ENCODE data around the gene TMEM59.
A peak's percentile ranks its signal among the peaks of the same experiment; 100 is the strongest.

The TMEM59 gene

GRCh38 chr1:54086754-54087153, 33.8 kb upstream of the TMEM59 start:
- H3K4me1 ChIP-seq (ENCODE audit: insufficient read depth, low read length), result no peaks in the 10 kb centered on the region
- no peak overlapping the region for H3K27ac ChIP-seq (ENCODE audit: low read depth, low read length)
- peaks cover 4% of the 10 kb centered on the region for H3K36me3 ChIP-seq (ENCODE audit: insufficient read depth, low read length)
- no peaks in the 10 kb centered on the region for H3K27me3 ChIP-seq (ENCODE audit: control insufficient read depth in 1 of 2, insufficient read depth in 2 of 2, low read length in 2 of 2)
- H3K4me3 ChIP-seq (ENCODE audit: low read depth in 1 of 2, low read length in 2 of 2), result no peak overlapping the region
- no peak overlapping the region for H3K9ac ChIP-seq (ENCODE audit: low read length)
- H3K9me3 ChIP-seq (ENCODE audit: low read length), result no peaks in the 10 kb centered on the region

- Histone ChIP-seq H3K36me3 (ENCODE audit: insufficient read depth, low read length) (peaks cover 4% of the 10 kb centered on the region), H3K4me3 (ENCODE audit: low read depth in 1 of 2, low read length in 2 of 2) (no peak overlapping the region), H3K27me3 (ENCODE audit: control insufficient read depth in 1 of 2, insufficient read depth in 2 of 2, low read length in 2 of 2) (no peaks in the 10 kb centered on the region), H3K4me1 (ENCODE audit: insufficient read depth, low read length) (no peaks in the 10 kb centered on the region), H3K9me3 (ENCODE audit: low read length) (no peaks in the 10 kb centered on the region), H3K27ac (ENCODE audit: low read depth, low read length) (no peak overlapping the region), H3K9ac (ENCODE audit: low read length) (no peak overlapping the region)
These were observed 31.8 kb upstream of the TMEM59 start for GRCh38 chr1:54084794-54085193.

GRCh38 chr1:54081306-54082270, 28.6 kb upstream of the TMEM59 start:
- Histone ChIP-seq H3K4me3 (ENCODE audit: low read depth in 1 of 2, low read length in 2 of 2) (no peak overlapping the region), H3K9ac (ENCODE audit: low read length) (no peak overlapping the region), H3K27me3 (ENCODE audit: control insufficient read depth in 1 of 2, insufficient read depth in 2 of 2, low read length in 2 of 2) (no peaks in the 10 kb centered on the region), H3K9me3 (ENCODE audit: low read length) (no peaks in the 10 kb centered on the region), H3K4me1 (ENCODE audit: insufficient read depth, low read length) (no peaks in the 10 kb centered on the region), H3K36me3 (ENCODE audit: insufficient read depth, low read length) (no peaks in the 10 kb centered on the region), H3K27ac (ENCODE audit: low read depth, low read length) (no peak overlapping the region)

- Histone ChIP-seq H3K27me3 (ENCODE audit: control insufficient read depth in 1 of 2, insufficient read depth in 2 of 2, low read length in 2 of 2) (no peaks in the 10 kb centered on the region), H3K9me3 (ENCODE audit: low read length) (no peaks in the 10 kb centered on the region), H3K36me3 (ENCODE audit: insufficient read depth, low read length) (no peaks in the 10 kb centered on the region), H3K9ac (ENCODE audit: low read length) (no peak overlapping the region), H3K27ac (ENCODE audit: low read depth, low read length) (no peak overlapping the region), H3K4me3 (ENCODE audit: low read depth in 1 of 2, low read length in 2 of 2) (no peak overlapping the region), H3K4me1 (ENCODE audit: insufficient read depth, low read length) (no peaks in the 10 kb centered on the region)
These were observed 27.6 kb upstream of the TMEM59 start for GRCh38 chr1:54080598-54081049.

DNA sequence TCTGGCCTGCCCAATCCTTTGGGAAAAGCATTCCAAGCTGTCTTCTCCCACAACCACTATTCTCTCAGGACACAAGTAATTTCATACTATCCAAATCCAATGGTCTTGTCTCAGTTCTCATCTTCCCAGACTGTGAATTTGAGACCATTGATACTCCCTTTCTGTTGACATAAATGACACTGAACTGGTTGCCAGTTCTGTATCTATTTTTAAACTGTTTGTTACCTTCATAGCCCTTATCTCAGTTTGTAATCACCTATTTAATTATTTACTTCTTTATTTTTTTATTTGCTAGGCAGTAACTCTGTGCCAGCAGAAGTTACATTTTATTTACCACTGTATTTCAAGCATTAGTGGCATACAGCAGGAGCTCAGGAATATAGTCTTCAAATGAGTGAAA, 24.4 kb upstream of the TMEM59 start:
- Histone ChIP-seq H3K27ac (ENCODE audit: low read depth, low read length) (no peak overlapping the region), H3K4me3 (ENCODE audit: low read depth in 1 of 2, low read length in 2 of 2) (no peak overlapping the region), H3K4me1 (ENCODE audit: insufficient read depth, low read length) (no peaks in the 10 kb centered on the region), H3K36me3 (ENCODE audit: insufficient read depth, low read length) (no peaks in the 10 kb centered on the region), H3K27me3 (ENCODE audit: control insufficient read depth in 1 of 2, insufficient read depth in 2 of 2, low read length in 2 of 2) (no peaks in the 10 kb centered on the region), H3K9me3 (ENCODE audit: low read length) (no peaks in the 10 kb centered on the region), H3K9ac (ENCODE audit: low read length) (no peak overlapping the region)

- H3K36me3 ChIP-seq (ENCODE audit: insufficient read depth, low read length), result no peaks in the 10 kb centered on the region
- no peaks in the 10 kb centered on the region for H3K27me3 ChIP-seq (ENCODE audit: control insufficient read depth in 1 of 2, insufficient read depth in 2 of 2, low read length in 2 of 2)
- no peaks in the 10 kb centered on the region for H3K9me3 ChIP-seq (ENCODE audit: low read length)
- no peak overlapping the region for H3K4me3 ChIP-seq (ENCODE audit: low read depth in 1 of 2, low read length in 2 of 2)
- H3K27ac ChIP-seq (ENCODE audit: low read depth, low read length), result no peak overlapping the region
- no peak overlapping the region for H3K9ac ChIP-seq (ENCODE audit: low read length)
- H3K4me1 ChIP-seq (ENCODE audit: insufficient read depth, low read length), result no peaks in the 10 kb centered on the region
These were observed 17.3 kb upstream of the TMEM59 start for GRCh38 chr1:54070171-54070837.

DNA sequence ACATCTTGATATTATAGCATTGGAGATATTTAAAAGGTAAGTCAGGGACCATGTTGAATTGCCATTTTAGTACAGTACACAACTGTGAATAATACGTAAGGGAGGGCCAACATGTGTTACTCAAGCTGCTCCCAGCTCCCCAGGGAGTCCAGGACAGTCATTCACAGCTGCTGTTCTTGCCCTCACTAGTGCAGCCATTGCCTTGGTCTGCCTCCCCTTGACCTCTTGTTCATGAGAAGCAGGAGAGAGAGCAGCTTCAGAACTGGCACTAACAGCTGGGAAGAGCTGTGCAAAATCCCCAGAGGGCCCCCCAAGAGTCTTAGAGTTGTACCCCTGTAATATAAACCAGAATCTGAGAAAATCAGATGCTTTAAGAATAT, 16.8 kb upstream of the TMEM59 start:
- Histone ChIP-seq H3K9me3 (ENCODE audit: low read length) (no peaks in the 10 kb centered on the region), H3K27ac (ENCODE audit: low read depth, low read length) (no peak overlapping the region), H3K4me1 (ENCODE audit: insufficient read depth, low read length) (no peaks in the 10 kb centered on the region), H3K36me3 (ENCODE audit: insufficient read depth, low read length) (no peaks in the 10 kb centered on the region), H3K4me3 (ENCODE audit: low read depth in 1 of 2, low read length in 2 of 2) (no peak overlapping the region), H3K9ac (ENCODE audit: low read length) (no peak overlapping the region), H3K27me3 (ENCODE audit: control insufficient read depth in 1 of 2, insufficient read depth in 2 of 2, low read length in 2 of 2) (no peaks in the 10 kb centered on the region)

DNA sequence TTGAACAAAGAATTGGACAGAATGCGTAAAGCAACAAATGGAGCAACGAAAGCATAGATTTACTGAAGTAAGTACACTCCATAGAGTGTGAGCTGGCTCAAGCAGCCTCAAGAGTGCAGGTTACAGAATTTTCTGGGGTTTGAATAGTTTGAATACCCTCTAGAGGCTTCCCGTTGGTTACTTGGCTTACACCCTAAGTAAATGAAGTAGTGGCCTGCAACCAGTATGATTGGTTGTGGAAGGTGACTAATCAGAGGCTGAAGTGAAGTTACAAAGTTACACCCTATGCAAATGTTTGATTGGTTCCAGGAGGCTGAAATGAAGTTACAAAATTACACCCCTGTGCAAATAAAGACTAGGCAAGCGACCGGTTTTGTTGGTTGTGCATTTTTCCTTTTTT, 11.3 kb upstream of the TMEM59 start:
- Histone ChIP-seq H3K36me3 (ENCODE audit: insufficient read depth, low read length) (no peaks in the 10 kb centered on the region), H3K27ac (ENCODE audit: low read depth, low read length) (no peak overlapping the region), H3K9ac (ENCODE audit: low read length) (no peak overlapping the region), H3K4me3 (ENCODE audit: low read depth in 1 of 2, low read length in 2 of 2) (no peak overlapping the region), H3K4me1 (ENCODE audit: insufficient read depth, low read length) (no peaks in the 10 kb centered on the region), H3K9me3 (ENCODE audit: low read length) (no peaks in the 10 kb centered on the region), H3K27me3 (ENCODE audit: control insufficient read depth in 1 of 2, insufficient read depth in 2 of 2, low read length in 2 of 2) (no peaks in the 10 kb centered on the region)

DNA sequence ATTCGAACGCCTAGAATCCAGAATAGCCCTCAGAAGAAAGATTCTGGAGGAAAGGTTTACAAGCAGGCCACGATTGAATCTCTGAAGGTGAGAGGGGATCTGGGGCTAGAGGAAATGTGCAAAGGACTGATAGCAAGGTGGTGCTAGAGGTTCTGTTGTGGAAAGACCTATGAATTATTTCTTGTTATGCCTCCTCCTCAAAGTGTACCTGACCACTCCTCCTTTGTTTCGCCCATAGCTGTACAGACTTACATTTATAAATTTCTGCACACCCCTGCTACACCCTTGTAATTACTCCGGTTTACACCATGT, 1.4 kb upstream of the TMEM59 start:
- no peaks in the 10 kb centered on the region for H3K27me3 ChIP-seq (ENCODE audit: control insufficient read depth in 1 of 2, insufficient read depth in 2 of 2, low read length in 2 of 2)
- no peaks in the 10 kb centered on the region for H3K36me3 ChIP-seq (ENCODE audit: insufficient read depth, low read length)
- H3K27ac ChIP-seq (ENCODE audit: low read depth, low read length), result peak overlapping the region; percentile 4
- no peaks in the 10 kb centered on the region for H3K9me3 ChIP-seq (ENCODE audit: low read length)
- H3K4me1 ChIP-seq (ENCODE audit: insufficient read depth, low read length), result peaks cover 21% of the 10 kb centered on the region
- peak overlapping the region; percentile 86 for H3K9ac ChIP-seq (ENCODE audit: low read length)
- H3K4me3 ChIP-seq (ENCODE audit: low read depth in 1 of 2, low read length in 2 of 2), result peak overlapping the region; percentile 82 to 96

DNA sequence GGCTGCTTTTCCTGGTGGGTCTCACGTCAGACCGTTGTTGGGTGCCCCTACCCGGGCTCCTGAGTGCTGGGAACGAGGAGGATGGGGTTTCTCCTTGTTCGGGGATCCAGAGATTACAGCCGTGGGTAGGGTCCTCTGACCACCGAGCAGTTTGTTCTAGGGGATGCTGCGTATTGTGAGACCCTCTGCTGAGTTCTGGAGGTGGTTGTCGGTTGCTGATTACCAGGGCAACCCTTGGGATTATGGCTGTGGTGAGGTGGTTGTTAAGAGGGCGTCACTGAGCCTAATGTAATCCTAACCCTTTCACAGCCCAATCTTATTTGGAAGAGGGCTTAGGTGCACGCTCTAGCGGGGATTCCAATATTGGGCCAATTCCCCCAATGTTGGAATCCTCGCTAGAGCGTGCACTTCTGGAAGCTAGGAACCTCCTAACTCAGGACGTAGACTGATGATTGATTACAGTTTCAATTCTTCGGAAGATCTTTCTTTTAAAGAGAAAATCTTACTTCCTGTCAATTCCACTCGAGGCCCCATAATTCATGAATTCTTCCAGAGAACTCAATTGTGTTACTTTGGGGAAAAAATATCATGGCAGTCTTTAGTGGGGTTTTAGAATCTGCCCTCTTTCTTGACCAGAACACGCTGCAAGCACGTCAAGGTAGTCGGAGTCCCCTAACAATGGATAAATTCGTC, 887 bp upstream of the TMEM59 start:
- Histone ChIP-seq H3K4me1 (ENCODE audit: insufficient read depth, low read length) (peaks cover 23% of the 10 kb centered on the region), H3K27me3 (ENCODE audit: control insufficient read depth in 1 of 2, insufficient read depth in 2 of 2, low read length in 2 of 2) (no peaks in the 10 kb centered on the region), H3K36me3 (ENCODE audit: insufficient read depth, low read length) (no peaks in the 10 kb centered on the region), H3K9ac (ENCODE audit: low read length) (peak overlapping the region; percentile 86), H3K9me3 (ENCODE audit: low read length) (no peaks in the 10 kb centered on the region), H3K27ac (ENCODE audit: low read depth, low read length) (peak overlapping the region; percentile 75), H3K4me3 (ENCODE audit: low read depth in 1 of 2, low read length in 2 of 2) (peak overlapping the region; percentile 82 to 96)

- peak overlapping the region; percentile 71 for H3K9ac ChIP-seq (ENCODE audit: low read length)
- H3K4me3 ChIP-seq (ENCODE audit: low read depth in 1 of 2, low read length in 2 of 2), result peak overlapping the region; percentile 82 to 85
- H3K36me3 ChIP-seq (ENCODE audit: insufficient read depth, low read length), result no peaks in the 10 kb centered on the region
- peak overlapping the region; percentile 75 for H3K27ac ChIP-seq (ENCODE audit: low read depth, low read length)
- H3K9me3 ChIP-seq (ENCODE audit: low read length), result no peaks in the 10 kb centered on the region
- H3K4me1 ChIP-seq (ENCODE audit: insufficient read depth, low read length), result peaks cover 34% of the 10 kb centered on the region
- H3K27me3 ChIP-seq (ENCODE audit: control insufficient read depth in 1 of 2, insufficient read depth in 2 of 2, low read length in 2 of 2), result no peaks in the 10 kb centered on the region
These were observed 522 bp downstream of the TMEM59 start for GRCh38 chr1:54052431-54052933.
